ENCODE data around the gene PAQR7.

Gene PAQR7

DNA sequence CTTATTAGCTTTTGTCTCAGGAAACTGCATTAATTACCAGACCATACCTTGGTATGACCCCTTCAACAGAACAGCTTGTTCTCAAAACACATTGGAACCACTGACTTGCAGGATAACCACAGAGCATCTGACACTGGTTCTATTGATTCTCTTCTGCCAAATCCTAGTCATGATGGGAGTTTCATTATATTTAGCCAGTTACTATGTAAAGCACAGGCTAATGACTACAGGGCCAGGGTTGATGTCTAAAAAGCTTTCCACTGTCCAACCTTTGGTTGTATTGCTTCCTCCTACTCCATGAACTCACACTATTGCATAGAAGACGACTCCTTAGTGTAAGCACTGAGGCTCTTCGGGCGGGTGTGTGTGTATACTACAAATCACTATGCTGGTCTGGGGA, 27.0 kb upstream of the PAQR7 start:
- DNase-seq (ENCODE audit: low read depth), result no peak

DNA sequence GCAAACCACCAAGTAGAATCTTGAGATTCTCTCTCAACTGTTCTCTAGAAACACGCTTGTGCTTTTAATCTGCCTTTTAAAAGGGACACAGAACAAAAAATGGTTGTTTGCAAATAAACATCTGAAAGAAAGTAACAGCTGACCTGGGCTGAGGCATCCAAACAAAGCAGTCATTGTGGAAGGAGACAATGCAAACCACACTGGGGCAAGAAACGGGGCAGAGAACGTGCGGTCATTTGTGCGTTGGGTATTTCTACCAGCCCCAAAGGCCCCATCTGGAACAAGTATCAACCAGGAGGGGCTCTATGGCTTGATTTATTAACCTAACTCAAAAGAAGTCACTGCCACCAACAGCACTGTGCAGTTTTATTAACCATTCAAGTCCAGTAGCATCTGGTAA, 24.7 kb upstream of the PAQR7 start:
- no peak for DNase-seq (ENCODE audit: low read depth)

DNA sequence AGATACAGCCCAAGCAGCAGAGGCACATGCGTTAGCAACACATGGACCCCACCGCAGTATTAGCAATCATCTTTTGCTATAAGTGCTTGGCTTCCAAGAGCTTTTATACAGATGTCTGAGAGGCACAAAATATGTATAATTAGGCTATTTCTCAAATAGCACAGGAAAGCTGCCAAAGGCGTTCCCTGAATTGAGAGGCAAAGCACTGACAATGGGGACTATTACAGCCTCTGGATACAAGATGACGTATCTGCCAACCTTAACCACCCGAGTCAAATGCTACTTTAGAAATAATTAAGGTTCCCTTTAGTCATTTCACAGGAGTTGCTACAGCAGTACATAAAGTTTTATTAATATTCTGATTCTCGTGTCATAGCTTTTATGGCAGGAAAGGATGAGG, 24.3 kb upstream of the PAQR7 start:
- DNase-seq (ENCODE audit: low read depth), result no peak

DNA sequence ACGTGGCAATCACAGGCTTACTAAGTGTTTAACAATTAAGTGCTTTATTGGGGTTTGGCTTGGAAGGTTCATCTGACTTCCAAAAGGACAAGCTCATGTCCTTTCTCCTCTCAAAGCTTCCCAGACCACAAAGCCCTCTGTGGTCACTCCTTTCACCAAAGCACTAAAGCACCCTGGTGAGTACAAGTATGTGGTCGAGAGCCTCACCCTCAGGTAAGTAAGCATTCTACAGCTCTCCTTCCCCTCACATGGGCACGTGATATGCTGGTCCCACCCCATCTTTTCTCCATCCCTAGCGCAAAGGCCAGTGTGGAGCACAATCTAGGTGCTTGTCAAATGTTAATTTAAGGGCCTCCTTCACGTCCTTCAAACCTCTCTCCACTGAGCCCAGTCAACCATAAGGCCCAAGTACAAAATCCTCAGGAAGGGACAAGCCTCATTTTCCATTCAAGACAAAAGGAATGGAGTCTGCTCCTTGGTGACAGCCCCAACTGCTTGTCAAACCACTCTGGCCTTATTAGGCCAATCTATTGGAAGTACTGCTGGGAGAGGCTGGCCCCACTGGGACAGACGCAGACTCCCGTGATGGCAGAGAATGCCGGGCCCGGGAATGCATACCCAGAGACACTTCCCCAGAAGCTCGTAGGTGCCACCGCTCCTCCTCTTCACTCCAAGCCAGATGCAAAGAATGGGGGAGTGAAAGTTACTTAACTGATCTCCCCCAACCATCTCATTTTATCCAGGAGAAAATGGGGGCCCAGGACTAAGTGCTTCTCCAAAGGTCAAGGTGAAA, 22.9 kb upstream of the PAQR7 start:
- DNase-seq (ENCODE audit: low read depth), result no peak

DNA sequence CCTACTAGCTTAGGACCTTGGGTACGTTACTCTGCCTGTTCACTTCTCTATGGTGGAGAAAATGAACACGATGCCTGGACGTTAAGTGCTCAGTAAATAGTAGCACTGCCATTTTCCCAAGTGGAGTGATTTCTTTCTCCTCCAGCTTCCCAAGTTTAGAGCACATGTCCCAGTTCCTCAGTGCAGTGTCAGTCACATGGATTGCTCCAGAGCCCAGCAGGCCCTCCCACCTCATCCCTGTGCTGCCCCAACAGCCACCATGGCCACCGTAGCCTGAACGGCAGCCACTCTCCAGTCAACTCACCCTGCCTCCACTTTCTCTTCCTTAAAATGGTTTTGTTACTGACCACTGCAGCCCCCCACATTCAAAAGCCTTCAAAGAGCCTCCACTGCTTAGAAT, 22.2 kb upstream of the PAQR7 start:
- no peak for DNase-seq (ENCODE audit: low read depth)

DNA sequence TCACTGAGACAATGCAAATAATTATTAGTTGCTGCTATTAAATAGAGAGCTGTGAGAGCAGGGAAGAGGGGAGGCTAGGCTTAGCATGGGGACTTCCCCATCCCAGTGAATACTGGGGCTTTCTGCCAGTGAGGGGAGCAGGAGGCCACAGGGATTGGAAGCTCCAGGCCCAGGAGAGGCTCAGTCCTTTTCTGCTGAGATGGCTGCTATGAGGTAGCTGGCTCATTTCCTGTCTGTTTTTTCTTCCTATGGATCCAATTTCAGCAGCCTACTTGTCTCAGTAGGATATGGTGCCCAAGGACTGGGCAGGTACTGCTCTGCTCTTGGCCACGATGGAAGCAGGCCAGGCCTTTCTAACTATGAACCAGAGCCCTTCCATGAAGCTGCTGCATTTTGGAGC, 20.8 kb upstream of the PAQR7 start:
- DNase-seq (ENCODE audit: low read depth), result no peak

DNA sequence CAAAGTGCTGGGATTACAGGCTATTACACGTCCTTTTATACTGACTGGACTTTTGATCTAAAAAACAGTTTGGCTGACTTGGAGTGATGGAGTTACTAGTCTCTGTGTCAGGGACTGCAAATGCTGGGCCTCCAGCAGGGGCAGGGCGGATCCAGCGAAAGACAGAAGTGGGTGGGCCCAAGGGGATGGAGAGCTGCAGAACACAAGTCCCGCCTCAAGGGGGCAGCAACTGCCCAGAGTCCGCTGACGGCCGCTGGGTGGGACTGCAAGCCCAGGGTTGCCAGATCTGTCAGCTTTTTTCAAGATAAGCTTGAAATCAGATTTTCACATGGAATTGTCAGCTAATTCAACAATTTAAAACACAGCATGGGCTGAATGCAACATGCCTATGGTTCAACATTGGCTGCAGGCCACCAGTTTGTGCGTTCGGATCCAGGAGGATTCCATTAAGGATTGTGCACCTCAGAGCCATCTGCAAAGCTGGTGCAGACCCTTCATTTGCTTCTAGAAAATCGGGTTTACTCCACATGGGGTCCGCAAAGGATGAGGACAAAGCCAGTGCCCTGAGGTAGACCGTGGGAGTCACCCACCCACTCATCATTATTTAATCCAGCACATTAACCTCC, 20.0 kb upstream of the PAQR7 start:
- DNase-seq (ENCODE audit: low read depth), result peak; percentile 81

DNA sequence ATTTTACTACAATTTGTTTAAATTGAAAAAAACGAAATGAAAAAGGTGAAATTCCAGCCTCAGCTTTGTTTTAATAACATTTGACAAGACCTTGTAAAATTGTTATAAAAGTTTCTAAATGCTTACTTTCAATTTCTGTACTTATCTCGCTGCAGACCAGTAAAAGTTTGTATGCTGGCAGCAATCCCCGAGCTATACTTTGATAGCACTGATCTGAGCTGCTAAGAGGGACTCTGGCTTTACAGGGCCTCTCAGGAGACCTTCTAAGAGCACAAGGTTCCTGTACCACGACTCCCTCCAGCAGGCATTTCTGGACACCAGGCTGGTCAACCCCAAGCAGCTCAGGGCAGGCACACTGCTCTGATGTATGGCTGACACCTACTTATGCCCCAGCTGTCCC, 17.6 kb upstream of the PAQR7 start:
- DNase-seq (ENCODE audit: low read depth), result no peak

DNA sequence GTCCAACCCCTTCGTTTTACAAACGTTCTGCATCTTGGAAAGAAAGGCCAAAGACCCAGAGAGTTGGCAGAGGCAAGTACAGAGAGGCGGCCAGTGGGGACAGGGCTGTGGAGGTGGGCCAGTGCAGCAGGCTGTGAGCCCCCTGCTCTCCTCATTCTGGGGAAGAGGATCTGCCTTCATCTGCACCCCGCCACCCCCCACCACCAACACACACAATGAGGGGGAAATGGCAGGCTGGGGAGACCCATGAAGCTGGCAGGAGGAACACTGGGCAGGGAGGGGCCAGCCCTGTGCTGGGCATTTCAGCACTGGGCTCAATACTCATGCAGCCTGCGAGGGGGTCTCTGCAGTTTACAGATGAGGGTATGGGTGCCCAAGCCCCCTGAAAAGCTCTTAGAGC, 16.1 kb upstream of the PAQR7 start:
- DNase-seq (ENCODE audit: low read depth), result no peak

DNA sequence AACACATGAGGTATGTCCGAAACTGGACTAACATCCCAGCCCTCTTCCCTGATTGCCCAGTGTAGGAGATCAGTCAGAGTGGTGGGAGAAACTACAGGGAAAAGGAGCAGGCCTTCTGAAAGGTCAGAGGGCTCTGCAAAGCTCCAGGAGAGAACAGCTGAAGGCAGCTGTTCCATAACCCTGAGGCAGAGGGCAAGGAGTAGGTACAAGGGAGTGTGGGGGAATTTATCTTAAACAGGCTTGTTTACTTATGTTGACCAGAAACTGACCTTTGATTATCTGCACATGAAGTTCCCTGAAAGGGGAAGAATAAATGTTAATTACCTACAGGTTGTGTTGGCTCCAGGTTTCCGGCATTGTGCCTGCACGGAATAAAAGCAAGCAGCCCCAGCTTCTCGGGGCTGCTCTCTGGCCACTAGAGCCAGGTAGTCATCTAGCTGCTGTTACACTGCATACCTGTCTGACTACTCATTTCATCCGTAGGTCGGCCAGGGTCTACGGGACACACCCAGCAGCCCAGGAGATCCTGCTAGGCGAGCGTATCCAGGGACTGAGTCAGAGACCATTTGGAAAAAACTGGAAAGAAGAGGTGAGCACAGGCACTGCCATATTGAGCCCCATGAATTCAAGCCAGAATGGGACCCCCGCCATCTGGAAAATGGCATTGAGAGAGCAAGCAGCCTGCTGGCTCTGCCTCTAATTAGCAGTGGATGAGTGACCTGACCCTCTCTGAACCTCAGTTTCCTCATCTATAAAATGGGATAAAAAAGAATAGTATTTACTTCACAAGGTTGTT, 14.9 kb upstream of the PAQR7 start:
- no peak for DNase-seq (ENCODE audit: low read depth)

DNA sequence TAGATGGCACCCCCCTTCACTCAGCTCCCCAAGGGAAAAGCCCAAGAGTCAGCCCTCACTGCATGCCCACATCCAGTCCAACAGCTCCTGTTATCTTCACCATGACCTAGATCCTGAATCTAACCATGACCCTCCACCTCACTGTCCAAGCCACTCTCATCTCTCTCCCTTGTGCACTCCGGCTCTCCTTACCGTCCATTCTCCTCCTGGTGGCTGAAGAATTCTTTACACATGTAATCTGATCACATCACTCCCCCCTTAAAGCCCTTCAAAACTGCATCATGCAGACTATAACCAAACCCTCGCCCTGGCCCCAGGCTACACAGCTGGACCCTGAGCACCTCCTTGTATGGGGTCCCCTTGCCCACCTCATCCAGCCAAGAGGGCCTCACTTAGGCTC, 14.0 kb upstream of the PAQR7 start:
- DNase-seq (ENCODE audit: low read depth), result no peak

DNA sequence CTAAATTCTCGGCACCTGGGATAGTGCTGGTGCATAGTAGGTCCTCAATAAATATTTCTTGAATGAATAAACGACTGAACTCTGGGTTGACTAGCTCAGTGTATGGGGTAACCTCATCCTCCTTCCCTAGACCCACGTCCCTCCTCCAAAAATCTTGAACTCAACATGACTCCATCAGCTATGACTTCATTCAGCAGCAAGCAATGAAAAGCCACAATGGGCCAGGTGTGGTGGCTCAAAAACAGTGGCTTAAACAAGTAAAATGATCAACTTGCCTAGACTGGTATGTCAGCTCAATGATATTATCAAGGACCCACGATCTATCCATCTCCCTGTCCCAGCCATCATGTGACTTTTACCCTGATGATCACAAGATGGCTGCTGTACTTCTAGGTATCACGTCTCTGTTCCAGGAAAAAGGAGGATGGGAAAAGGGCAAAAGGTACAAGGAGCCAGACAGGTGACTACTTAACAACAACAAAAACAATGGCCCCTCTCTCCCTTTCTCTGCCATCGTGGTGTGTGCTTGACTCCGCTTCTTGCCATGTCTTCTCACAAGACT, 13.0 kb upstream of the PAQR7 start:
- no peak for DNase-seq (ENCODE audit: low read depth)

DNA sequence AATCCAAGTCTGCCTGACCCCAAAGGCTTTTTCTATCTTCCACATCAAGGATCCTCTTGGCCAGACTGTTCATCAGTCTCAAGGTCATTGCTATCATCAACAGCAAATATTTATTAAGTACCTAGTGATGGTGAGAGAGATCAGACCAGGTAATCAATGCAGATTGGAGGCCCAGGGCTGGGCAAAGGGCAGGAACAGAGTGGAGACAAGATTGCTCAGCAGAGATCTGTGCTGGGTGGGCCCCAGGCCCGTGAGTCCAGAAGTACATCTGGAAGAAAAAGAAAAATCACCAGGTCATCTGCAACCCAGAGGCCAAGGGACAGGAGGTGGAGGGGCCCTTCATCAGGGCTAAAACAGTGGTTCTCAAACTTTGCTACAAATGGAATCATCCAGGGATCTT, 10.1 kb upstream of the PAQR7 start:
- no peak for DNase-seq (ENCODE audit: low read depth)

DNA sequence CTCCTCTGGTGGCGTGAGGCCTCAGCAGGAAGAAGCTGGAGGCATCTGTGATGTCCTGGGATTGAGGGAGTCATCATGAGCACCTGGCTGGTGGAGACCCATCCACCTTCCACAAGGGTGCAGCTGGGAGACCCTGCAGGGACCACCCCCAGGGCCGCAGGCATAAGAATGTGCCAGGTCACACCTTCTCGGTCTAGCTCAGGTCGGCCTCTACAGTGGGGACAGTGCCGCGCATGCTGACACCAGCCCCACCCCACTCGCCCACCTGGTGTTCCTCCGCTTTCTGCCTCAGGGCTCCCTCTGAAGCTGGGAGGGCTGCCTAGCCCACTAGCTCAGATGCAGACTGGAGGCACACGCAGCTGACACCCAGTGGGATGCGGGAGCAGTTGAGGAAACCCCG, 5.8 kb upstream of the PAQR7 start:
- DNase-seq (ENCODE audit: low read depth), result no peak

DNA sequence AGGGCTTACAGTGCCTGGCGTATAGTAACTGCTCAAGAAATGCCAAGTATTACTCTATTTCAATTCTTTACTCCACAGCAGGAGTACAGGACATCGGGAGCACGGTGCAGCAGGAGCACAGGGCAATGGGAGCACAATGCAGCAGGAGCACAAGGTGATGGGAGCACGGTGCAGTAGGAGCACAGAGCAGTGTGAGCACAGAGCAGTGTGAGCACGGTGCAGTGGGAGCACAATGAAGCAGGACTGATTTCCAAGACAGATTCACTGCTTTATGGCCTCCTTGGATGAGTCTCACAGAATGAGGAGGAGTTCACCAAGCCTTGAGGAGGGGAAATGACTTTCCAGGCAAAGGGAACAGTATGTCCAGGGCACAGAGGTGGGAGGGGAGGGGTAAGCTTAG, 5.0 kb upstream of the PAQR7 start:
- DNase-seq (ENCODE audit: low read depth), result no peak

DNA sequence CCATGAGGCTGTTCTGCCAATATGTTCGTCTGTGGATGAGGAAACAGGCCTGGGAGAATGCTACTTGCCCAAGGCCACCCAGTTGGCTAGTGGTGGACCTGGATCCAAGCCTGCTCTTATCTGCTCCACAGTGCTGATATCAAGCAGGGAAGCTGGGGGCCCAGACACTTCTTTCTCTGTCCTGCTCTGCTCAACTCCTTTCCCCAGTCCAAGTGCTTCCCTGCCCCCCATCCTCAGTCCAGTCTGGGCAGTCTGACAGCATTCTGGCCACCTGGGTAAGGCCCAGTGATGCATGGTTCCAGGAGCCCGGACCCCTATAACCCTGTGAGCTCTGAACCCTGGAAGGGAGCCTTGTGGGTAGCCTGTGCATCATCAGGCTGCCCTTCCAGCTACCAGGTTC, 4.2 kb upstream of the PAQR7 start:
- no peak for DNase-seq (ENCODE audit: low read depth)

DNA sequence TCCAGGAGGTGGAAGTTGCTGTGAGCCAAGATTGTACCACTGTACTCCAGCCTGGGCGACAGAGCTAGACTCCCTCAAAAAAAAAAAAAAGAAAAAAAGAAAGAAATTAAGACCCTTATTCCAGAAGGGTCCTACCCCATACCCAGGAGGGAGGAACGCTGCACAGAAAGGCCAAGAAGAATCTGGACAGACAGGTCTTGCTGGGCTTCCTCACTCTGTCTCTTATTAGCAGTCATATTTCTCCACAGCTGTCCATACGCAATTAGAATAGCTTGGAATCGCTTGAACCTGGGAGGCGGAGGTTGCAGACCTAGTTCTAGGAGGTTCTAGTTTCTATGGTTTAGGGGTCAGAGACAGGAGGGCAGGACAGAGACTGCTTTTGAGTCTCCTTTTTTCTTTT, 3.2 kb upstream of the PAQR7 start:
- no peak for DNase-seq (ENCODE audit: low read depth)

DNA sequence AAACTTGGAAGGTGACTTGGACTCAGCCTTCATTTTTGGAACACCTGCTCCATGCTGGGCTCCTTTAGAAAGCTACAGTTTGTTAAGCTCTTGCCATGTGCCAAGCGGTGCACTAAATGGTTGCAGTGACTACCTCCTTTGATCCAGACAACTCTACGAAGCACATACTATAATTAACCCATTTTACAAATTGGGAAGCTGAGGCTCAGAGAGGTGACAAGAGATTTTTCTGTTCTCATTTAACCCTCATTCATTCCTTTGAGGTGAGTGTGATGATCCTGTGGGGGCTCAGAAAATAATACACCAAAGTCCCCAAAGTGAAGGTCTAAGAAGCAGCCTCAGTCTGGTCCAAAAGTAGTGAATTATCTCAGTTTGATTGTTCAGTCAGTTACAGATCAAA, 1.6 kb upstream of the PAQR7 start:
- DNase-seq (ENCODE audit: low read depth), result no peak

DNA sequence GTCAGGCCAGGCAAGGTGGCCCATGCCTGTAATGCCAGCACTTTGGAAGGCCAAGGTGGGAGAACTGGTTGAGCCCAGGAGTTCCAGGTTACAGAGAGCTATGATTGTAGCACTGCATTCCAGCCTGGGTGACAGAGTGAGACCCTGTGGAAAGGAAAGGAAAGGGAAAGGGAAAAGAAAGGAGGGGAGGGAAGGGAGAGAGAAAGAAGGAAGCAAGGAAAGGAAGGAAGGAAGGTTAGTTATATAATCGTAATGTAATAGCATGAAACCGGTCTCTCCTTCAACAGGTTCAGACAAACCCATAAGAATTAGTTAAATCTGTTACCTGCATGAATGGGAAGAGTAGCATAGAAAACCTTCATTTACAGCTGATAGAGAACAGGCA, 1.2 kb upstream of the PAQR7 start:
- no peak for DNase-seq (ENCODE audit: low read depth)

DNA sequence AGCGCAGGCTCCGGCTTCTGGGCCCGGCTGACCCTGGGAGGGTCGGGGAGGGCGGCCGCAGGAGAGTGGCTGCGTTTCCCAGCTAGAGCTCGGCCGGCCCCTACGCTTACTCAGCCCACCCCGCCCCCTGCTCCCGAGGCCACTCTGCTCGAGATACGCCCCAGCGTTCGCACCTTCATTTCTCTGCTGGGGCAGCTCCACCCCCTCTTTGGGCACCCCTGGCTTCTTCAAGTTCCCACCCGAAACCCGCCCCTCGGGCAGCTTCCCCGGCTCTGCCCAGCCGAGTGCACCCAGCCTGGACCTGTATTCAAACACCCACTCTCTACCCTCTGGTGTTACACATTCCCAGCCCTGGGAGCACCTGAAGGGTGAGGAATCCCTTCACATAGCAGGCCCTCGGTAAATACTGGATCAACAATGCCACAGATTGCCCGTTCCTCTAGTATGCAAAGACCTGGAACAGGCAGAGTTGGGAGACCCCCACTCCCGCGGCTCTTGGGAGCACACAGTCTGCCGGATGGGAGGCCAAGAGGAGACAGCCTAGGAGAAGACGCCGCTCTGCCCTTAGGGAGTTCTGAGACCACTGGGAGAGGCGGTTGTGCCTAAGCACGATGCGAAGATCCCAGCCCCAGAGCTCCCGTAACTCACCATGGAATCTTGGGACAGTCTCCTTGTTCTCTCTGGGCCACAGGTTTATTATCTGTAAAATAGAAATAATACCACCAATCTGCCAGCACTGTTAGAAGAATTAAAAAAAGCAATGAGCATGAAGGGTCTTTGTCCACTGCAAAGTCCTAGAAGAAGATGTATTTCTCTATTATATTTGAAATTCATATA, 566 bp upstream of the PAQR7 start:
- no peak for DNase-seq (ENCODE audit: low read depth)

DNA sequence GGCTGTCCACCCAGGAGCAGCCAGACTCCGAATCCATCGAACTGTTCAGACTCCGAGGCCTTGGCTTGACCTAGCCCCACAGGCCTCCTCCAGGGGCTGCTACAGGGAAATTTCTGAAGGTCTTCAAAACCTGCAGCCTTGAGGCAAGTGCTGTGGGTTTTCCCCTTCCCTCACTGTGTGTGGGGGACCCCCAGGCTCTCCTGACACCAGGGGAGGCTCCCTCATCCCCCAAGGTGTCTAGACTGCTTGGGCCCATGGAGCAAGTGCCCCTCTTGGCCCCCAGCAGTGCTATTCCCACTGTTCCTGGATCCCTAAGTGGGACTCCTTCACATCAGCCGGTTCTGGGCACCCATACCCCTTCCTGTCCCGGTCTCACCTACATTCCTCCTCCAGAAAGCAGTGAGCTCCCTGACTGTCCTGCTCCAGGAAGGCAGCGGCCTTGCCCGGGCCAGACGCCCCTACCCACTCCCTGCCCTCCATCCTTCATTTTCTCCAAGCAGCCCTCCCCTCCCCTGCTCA, 814 bp downstream of the PAQR7 start:
- DNase-seq (ENCODE audit: low read depth), result no peak

DNA sequence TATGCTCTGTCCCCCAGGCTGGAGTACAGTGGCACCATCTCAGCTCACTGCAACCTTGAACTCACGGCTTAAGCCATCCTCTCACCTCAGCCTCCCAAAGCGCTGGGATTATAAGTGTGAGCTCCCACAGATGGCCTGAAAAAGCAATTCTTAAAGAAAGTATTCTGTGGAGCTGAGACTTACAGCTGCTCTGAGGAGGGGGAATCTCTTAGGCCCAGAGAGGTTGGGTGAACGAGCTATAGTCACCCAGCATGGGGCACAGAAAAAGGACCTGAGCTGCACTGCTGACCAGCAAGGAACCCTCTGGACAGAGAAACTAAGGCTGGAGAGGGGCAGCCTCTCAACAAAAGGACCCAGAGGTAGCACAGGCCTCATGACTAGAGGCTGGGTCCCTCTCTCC, 1.3 kb downstream of the PAQR7 start:
- no peak for DNase-seq (ENCODE audit: low read depth)

All from stimulated activated CD4-positive, alpha-beta T cell treated with anti-CD3 and anti-CD28 coated beads, Interleukin-2, amount 100 ng/mL, for 4 hours (primary cell).